Measurements from ENCODE around the gene ADAP2.

The ADAP2 gene

GRCh38 chr17:31003225-31003866, 81.6 kb downstream of the ADAP2 start:
- no peak for TF ChIP-seq FOXP2 (optimal IDR thresholded peaks at IDR 0.05; ENCODE audit: borderline replicate concordance, extremely low read depth, extremely low read length, insufficient read depth)
- no peak for TF ChIP-seq REST (IDR thresholded peaks at IDR 0.05; ENCODE audit: insufficient read depth in 1 of 2, low read depth in 2 of 2, low read length in 2 of 2)
- TF ChIP-seq TAF1 (IDR thresholded peaks at IDR 0.05; ENCODE audit: borderline replicate concordance, insufficient read depth, low read length) = no peak
- TF ChIP-seq SIN3A (IDR thresholded peaks at IDR 0.05; ENCODE audit: borderline replicate concordance, insufficient read depth, low read length) = no peak

GRCh38 chr17:31004160-31004559, 82.4 kb downstream of the ADAP2 start:
- TF ChIP-seq SIN3A (IDR thresholded peaks at IDR 0.05; ENCODE audit: borderline replicate concordance, insufficient read depth, low read length) = no peak
- TF ChIP-seq POLR2AphosphoS5 (IDR thresholded peaks at IDR 0.05; ENCODE audit: low read depth, low read length) = no peak
- TF ChIP-seq FOXP2 (optimal IDR thresholded peaks at IDR 0.05; ENCODE audit: borderline replicate concordance, extremely low read depth, extremely low read length, insufficient read depth) = no peak
- TF ChIP-seq REST (IDR thresholded peaks at IDR 0.05; ENCODE audit: insufficient read depth in 1 of 2, low read depth in 2 of 2, low read length in 2 of 2) = no peak
- no peak for TF ChIP-seq TAF1 (IDR thresholded peaks at IDR 0.05; ENCODE audit: borderline replicate concordance, insufficient read depth, low read length)

- TF ChIP-seq SIN3A (IDR thresholded peaks at IDR 0.05; ENCODE audit: borderline replicate concordance, insufficient read depth, low read length) = no peak
- TF ChIP-seq REST (IDR thresholded peaks at IDR 0.05; ENCODE audit: insufficient read depth in 1 of 2, low read depth in 2 of 2, low read length in 2 of 2) = no peak
Observed at GRCh38 chr17:31007695-31008373, 86.1 kb downstream of the ADAP2 start.

- TF ChIP-seq REST (IDR thresholded peaks at IDR 0.05; ENCODE audit: insufficient read depth in 1 of 2, low read depth in 2 of 2, low read length in 2 of 2) (no peak), TAF1 (IDR thresholded peaks at IDR 0.05; ENCODE audit: borderline replicate concordance, insufficient read depth, low read length) (no peak)
Observed at GRCh38 chr17:31008374-31009041, 86.8 kb downstream of the ADAP2 start.
